Parathyroid adenoma (tissue), 2 donors: ENCODE data around the gene FDXR.

ENCODE experiments used
- H2AFZ ChIP-seq: fragments of 300-600 bp; sonication (generic); one replicate; pipeline ENCODE4 v1.7.0; 2017; ENCODE audit warnings: antibody characterized with exemption, mild to moderate bottlenecking
- H3K27ac ChIP-seq: fragments of 300-600 bp; sonication (generic); one replicate; pipeline ENCODE4 v1.7.0; 2017
- H3K27me3 ChIP-seq: fragments of 300-600 bp; sonication (generic); one replicate; pipeline ENCODE4 v1.7.0; 2017; ENCODE audit warnings: low read length; ENCODE audit not compliant: control insufficient read depth, insufficient read depth
- H3K36me3 ChIP-seq: fragments of 300-600 bp; sonication (generic); one replicate; pipeline ENCODE4 v1.7.0; 2017; ENCODE audit warnings: low read length; ENCODE audit not compliant: control insufficient read depth, insufficient read depth
- H3K4me1 ChIP-seq: fragments of 300-600 bp; sonication (generic); one replicate; pipeline ENCODE4 v1.7.0; 2017; ENCODE audit warnings: control low read depth
- H3K4me2 ChIP-seq: fragments of 300-600 bp; sonication (generic); one replicate; pipeline ENCODE4 v1.7.0; 2017; ENCODE audit warnings: low read length
- H3K4me3 ChIP-seq: fragments of 300-600 bp; sonication (generic); one replicate; pipeline ENCODE4 v1.7.0; 2017; ENCODE audit warnings: low read depth, low read length
- H3K79me2 ChIP-seq: fragments of 300-600 bp; sonication (generic); one replicate; pipeline ENCODE4 v1.7.0; 2017; ENCODE audit warnings: control low read depth
- H3K9ac ChIP-seq: fragments of 300-600 bp; sonication (generic); one replicate; pipeline ENCODE4 v1.7.0; 2017; ENCODE audit warnings: mild to moderate bottlenecking
- H3K9me3 ChIP-seq: fragments of 300-600 bp; sonication (generic); one replicate; pipeline ENCODE4 v1.7.0; 2017; ENCODE audit warnings: low read length; ENCODE audit not compliant: control insufficient read depth
- CTCF ChIP-seq: fragments of 300-600 bp; sonication (generic); IDR thresholded peaks from one replicate; pipeline ENCODE4 v1.7.0; 2017; ENCODE audit warnings: antibody characterized with exemption, mild to moderate bottlenecking
- donor health status: primary hyperparathyroidism.

Gene FDXR

GRCh38 chr17:74872313-74873036 is at the start of gene FDXR:
Gene FDXR, minus strand, starts transcription at chr17:74872994. Its CDS starts 50 bp downstream, at chr17:74872944.
- Histone ChIP-seq H2AFZ (peak within 1 kb of the TSS; percentile 92), H3K9me3 (no peaks in the 10 kb centered on the region), H3K4me1 (peaks cover 14% of the 10 kb centered on the region), H3K27ac (peak within 1 kb of the TSS; percentile 84), H3K36me3 (no peaks in the 10 kb centered on the region), H3K27me3 (no peaks in the 10 kb centered on the region), H3K79me2 (no peaks in the 10 kb centered on the region), H3K9ac (peak within 1 kb of the TSS; percentile 23), H3K4me3 (peak within 1 kb of the TSS; percentile 92), H3K4me2 (peak within 1 kb of the TSS; percentile 99)
- TF ChIP-seq CTCF, result no peak

DNA sequence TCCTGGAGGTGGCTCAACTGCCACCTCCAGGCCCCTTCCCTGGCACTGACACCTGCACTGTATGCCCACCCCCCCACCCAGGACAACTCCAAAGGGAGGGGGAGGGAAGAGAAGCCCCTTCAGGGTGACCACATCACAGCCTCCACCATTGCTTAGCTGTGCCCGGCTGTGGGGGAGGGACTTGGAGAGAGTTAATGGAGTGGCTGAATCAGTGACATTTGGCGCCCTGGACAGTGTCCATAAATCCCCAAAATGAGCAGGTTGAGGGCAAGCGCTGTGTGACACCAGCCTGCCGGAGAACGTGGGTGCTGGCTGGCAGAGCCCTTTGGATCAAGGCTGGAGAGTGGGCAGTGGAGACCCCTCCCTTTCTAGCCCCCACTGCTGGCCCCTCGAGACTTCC is 49.4 kb upstream of the FDXR start:
- Histone ChIP-seq H2AFZ (no peak overlapping the region), H3K4me2 (no peak overlapping the region), H3K27me3 (peaks cover 12% of the 10 kb centered on the region), H3K4me3 (no peak overlapping the region), H3K27ac (no peak overlapping the region), H3K9me3 (no peaks in the 10 kb centered on the region), H3K36me3 (no peaks in the 10 kb centered on the region), H3K79me2 (no peaks in the 10 kb centered on the region), H3K4me1 (no peaks in the 10 kb centered on the region), H3K9ac (no peak overlapping the region)
- TF ChIP-seq CTCF, result no peak

- Histone ChIP-seq H3K36me3 (no peaks in the 10 kb centered on the region), H3K9me3 (no peaks in the 10 kb centered on the region), H3K4me3 (no peak overlapping the region), H3K9ac (no peak overlapping the region), H2AFZ (no peak overlapping the region), H3K27ac (no peak overlapping the region), H3K4me2 (no peak overlapping the region), H3K79me2 (no peaks in the 10 kb centered on the region), H3K27me3 (peaks cover 12% of the 10 kb centered on the region), H3K4me1 (no peaks in the 10 kb centered on the region)
- no peak for TF ChIP-seq CTCF
Measured at GRCh38 chr17:74921769-74922168, 49.0 kb upstream of the FDXR start.

GRCh38 chr17:74921026-74921681 is 48.4 kb upstream of the FDXR start:
- H3K27me3 ChIP-seq, result peaks cover 12% of the 10 kb centered on the region
- H3K4me1 ChIP-seq, result no peaks in the 10 kb centered on the region
- H2AFZ ChIP-seq, result no peak overlapping the region
- no peak for TF ChIP-seq CTCF
- no peak overlapping the region for H3K27ac ChIP-seq
- no peak overlapping the region for H3K9ac ChIP-seq
- H3K79me2 ChIP-seq, result no peaks in the 10 kb centered on the region
- H3K4me3 ChIP-seq, result no peak overlapping the region
- H3K4me2 ChIP-seq, result no peak overlapping the region
- H3K36me3 ChIP-seq, result no peaks in the 10 kb centered on the region
- H3K9me3 ChIP-seq, result no peaks in the 10 kb centered on the region
